ENCODE measurements around the gene PAM.

PAM gene

GRCh38 chr5:102813740-102814139, 58.6 kb downstream of the PAM start:
- no peak for DNase-seq (ENCODE audit: low read depth)

- DNase-seq (ENCODE audit: low read depth) = no peak
Measured at GRCh38 chr5:102815084-102815483, 60.0 kb downstream of the PAM start.

- DNase-seq (ENCODE audit: low read depth) = no peak
Measured at GRCh38 chr5:102815540-102816332, 60.6 kb downstream of the PAM start.

DNA sequence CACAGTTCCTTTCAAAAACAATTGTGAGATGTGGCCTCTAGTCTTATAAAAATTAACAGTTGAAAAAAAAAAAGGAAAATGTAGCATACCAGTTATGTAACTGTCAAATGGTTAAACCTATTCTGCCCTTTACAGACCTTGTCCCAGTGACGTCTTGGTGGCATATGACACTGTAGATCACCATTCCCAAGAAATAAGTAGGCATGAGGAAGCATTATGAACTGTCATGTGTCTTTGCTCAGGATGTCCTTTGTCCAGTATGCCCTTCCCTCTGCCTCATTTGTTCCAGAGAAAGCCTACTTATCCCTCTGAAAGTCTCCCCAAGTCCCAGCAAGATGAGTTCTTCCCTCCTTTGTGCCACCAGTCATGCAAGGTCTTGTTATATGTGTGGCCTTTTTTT, 63.2 kb downstream of the PAM start:
- no peak for DNase-seq (ENCODE audit: low read depth)

GRCh38 chr5:102818934-102819333, 63.8 kb downstream of the PAM start:
- DNase-seq (ENCODE audit: low read depth) = no peak

GRCh38 chr5:102819634-102820033, 64.5 kb downstream of the PAM start:
- DNase-seq (ENCODE audit: low read depth) = no peak

- DNase-seq (ENCODE audit: low read depth) = peak; percentile 47
Measured at GRCh38 chr5:102823441-102823874, 68.4 kb downstream of the PAM start.

DNA sequence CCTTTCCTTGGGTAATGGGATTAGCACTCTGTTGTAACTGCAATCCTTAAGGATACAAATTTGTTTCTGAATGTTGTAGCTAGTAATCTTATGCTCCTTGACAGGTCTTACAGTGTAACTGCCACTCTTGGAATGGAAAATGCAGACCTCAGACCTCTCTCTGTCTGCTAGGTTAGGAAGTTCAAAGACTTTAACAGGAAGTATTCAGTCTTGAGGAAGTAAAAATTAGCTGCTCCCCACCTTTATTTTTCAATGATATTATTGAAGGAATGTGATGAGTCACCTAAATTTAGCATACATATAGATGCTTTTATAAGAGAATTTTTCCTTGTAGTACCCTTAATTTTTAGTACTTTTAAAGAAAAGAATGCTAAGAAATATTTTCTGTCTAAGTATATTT, 71.5 kb downstream of the PAM start:
- DNase-seq (ENCODE audit: low read depth) = no peak

- DNase-seq (ENCODE audit: low read depth) = no peak
Measured at GRCh38 chr5:102830241-102830640, 75.1 kb downstream of the PAM start.

DNA sequence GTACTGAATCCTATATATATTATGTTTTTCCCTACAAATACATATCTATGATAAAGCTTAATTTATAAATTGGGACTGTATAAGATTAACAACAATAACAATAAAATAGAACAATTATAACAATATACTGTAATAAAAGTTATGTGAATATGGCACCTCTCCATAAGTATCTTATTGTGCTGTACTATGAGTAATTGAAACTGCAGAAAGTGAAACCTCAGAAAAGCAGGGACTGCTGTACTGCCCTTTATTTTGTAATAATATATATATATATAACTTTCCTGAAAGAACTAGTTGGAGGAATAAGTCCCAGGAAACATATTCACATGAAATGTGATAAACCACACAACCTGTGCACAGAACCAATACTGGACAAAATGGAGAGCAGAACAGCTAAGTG, 77.3 kb downstream of the PAM start:
- no peak for DNase-seq (ENCODE audit: low read depth)

DNA sequence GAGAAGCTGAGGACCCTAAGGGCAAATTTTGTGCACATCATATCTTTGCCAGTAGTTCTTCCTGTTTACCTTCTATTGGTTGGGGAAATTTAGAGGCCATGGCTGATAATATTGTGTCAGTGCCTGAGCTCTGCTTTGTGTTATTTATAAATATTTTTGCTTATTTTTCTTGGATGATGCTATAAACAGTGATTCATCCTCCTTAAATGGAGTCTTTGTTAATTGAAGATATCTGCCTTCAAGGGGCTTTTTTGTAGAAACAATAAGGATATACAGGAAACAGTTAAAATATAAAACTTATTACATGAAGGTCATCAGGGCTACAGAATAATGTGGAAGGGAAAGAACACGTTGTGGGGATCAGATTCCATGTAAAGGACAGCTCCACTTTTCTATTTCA, 78.0 kb downstream of the PAM start:
- no peak for DNase-seq (ENCODE audit: low read depth)

GRCh38 chr5:102834438-102834964, 79.4 kb downstream of the PAM start:
- no peak for DNase-seq (ENCODE audit: low read depth)

DNA sequence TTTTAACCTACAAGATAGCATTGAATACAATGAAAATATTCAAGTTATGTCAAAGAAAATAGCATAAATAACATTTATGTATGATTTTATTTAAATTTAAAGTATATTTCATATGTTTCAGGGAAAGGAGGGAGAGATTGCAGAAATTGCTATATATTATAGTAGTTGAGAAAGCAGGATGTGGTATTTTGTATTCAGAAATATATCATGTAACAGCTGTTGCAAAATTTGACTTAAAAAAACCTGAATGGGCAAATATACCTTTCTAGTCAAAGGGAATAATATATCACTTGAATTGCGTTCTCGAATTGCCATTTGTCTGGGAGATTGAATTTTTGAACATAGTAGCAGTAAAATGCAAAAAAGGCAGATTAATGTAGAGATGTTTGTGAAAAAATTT, 80.6 kb downstream of the PAM start:
- DNase-seq (ENCODE audit: low read depth) = no peak

DNA sequence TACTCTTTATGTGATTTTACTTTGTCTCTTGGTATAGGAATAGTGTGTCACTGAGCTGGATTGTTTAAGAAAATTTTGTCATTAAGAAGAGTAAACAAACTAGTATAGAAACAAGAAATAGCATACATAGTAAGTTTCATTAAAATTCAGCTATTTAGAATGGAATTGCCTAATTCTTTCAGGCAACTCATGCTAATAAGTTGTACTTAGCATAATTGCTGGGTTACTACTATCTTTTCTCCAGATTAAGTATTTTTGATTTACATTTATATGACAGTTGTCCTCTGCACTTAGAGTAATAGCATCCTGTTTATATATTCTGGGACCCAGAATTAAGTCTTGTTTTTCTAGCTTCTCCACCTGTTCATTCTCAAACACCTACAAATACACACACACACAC, 85.9 kb downstream of the PAM start:
- DNase-seq (ENCODE audit: low read depth) = no peak

DNA sequence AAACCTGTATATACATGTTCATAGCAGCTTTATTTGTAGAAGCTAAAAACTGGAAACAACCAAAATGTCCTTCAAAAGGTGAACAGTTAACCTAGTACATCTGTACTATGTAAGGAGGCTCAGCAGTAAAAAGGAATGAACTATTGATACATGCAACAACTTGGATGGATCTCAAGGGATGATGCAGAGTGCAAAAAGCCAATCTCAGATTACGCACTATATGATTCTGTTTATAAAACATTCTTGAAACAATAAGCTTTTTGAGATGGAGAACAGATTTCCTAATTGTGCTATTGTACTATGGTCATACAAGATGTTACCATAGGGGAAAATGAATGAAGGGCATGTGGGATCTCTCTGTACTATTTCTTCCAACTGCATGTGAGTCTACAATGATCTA, 88.9 kb downstream of the PAM start:
- no peak for DNase-seq (ENCODE audit: low read depth)

GRCh38 chr5:102845041-102845440, 89.9 kb downstream of the PAM start:
- no peak for DNase-seq (ENCODE audit: low read depth)

GRCh38 chr5:102850503-102850902, 95.4 kb downstream of the PAM start:
- DNase-seq (ENCODE audit: low read depth) = no peak

GRCh38 chr5:102853680-102854079, 98.6 kb downstream of the PAM start:
- DNase-seq (ENCODE audit: low read depth) = no peak

DNA sequence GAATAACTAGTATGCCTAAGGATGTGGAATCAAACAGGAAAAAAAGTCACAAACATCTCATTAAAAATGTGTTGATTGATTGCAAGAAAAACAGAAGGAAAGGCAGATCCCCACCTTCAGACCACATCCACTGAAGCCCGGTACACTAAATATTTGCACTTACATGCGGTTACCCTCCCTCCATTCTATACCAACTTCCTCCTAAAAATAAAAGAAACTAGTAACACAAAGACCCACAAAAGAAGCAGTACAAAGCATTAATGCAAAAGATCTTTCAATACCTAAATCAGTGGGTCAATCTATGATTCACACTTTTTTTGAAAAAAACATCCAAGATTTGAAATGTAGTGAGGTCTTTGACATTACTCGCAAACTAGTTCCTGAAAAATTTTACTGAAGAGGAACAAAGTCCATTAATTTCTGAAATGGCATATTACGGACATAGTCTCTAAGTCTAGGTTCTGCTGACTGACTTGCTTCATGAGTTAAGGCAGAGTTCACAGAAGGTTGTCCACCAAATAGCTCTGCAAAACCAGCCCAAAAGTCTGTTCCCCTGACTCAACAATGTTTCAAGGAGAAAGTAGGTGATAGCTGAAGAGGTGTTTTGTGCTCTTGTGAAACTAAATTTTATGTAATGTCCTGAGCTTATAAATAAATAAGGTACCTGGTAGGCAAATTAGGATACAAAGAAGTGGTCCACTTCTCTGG, 100.7 kb downstream of the PAM start:
- no peak for DNase-seq (ENCODE audit: low read depth)

DNA sequence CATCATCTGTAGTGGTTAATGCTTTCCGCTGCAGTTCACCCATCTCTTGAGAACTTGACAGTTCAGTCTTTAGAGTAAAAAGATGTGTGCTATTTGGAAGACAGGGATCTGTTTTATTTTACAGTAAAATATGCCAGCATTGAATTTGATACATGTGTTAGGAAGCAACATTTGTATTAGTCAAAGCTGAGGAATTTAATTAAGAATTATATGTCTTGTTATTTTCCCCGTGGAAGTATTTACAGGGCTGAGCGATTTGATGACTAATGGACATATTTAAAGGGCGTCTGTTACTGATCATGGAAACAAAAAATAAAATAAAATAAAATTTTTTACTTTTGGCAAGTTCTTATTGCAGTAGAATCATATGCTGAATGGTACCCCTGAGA, 101.3 kb downstream of the PAM start:
- peak; percentile 63 for DNase-seq (ENCODE audit: low read depth)

- DNase-seq (ENCODE audit: low read depth) = peak; percentile 89
Measured at GRCh38 chr5:102857076-102857818, 102.1 kb downstream of the PAM start.

DNA sequence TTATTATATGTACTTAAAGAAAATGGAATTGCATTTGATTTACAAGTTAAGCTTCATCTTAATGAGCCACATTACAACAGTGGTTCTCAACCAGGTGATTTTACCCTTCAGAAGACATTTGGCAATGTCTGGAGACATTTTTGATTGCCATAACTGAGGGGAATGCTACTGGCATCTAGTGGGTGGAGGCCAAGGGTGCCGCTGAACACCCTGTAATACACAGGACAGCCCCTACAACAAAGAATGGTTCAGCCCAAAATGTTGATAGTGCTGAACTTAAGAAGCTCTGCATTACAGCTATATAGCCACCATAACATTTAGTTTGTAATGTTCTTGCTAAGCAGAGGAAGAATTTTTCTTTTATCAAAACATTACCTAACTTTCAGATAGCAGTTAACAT, 103.1 kb downstream of the PAM start:
- no peak for DNase-seq (ENCODE audit: low read depth)

GRCh38 chr5:102858808-102859207, 103.7 kb downstream of the PAM start:
- DNase-seq (ENCODE audit: low read depth) = peak; percentile 43

All from GM04504 (cell line).